HepG2 (cell line): ENCODE results near the gene GUCY1A1.

ENCODE experiments used
- MAZ ChIP-seq, 2 experiments: sonication (generic) in 1 of 2; formaldehyde crosslinking in 1 of 2; IDR thresholded peaks; 2 replicates each; pipeline versions ENCODE4 v1.5.0 to v1.6.1; 2012 to 2020; ENCODE audit warnings: low read depth in 2 of 2, mild to moderate bottlenecking in 2 of 2, borderline replicate concordance in 1 of 2, improper control_type of control experiment in 1 of 2, low read length in 1 of 2, missing genetic modification reagents in 1 of 2, moderate library complexity in 1 of 2
- POLR2AphosphoS5 ChIP-seq: IDR thresholded peaks from 2 replicates; pipeline ENCODE4 v1.6.1; 2012; ENCODE audit warnings: low read depth, low read length
- TF ChIP-seq, protein P1 (sequence below): sonication (generic); formaldehyde crosslinking; IDR thresholded peaks from 2 replicates; pipeline ENCODE4 v1.4.0; 2020; ENCODE audit warnings: missing genetic modification reagents, borderline replicate concordance

DNA sequence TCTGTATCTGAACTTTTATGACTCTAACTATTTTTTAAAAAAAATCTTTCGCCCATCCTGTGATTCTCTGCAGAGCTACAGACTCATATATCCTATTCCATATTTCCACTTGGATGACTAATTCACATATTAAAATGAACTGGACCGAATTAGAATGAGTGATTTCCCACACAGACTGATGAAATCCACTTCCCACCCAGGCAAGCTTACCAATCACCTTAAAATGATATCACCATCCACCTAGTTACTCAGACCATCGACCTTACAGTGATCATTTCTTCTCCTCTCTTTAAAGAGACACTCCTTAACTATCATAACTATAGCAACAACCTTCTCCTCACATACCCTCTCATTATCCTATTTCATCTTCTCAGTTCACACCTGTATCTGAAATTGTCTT, 58.1 kb downstream of the GUCY1A1 start:
- TF ChIP-seq POLR2AphosphoS5, result no peak
- no peak for TF ChIP-seq MAZ (IDR thresholded peaks at IDR 0.05; ENCODE audit: borderline replicate concordance, low read depth, low read length)
- TF ChIP-seq MAZ (CRISPR knock-in tag; IDR thresholded peaks at IDR 0.05; ENCODE audit: low read depth), result no peak
- TF ChIP-seq, protein P1, sequence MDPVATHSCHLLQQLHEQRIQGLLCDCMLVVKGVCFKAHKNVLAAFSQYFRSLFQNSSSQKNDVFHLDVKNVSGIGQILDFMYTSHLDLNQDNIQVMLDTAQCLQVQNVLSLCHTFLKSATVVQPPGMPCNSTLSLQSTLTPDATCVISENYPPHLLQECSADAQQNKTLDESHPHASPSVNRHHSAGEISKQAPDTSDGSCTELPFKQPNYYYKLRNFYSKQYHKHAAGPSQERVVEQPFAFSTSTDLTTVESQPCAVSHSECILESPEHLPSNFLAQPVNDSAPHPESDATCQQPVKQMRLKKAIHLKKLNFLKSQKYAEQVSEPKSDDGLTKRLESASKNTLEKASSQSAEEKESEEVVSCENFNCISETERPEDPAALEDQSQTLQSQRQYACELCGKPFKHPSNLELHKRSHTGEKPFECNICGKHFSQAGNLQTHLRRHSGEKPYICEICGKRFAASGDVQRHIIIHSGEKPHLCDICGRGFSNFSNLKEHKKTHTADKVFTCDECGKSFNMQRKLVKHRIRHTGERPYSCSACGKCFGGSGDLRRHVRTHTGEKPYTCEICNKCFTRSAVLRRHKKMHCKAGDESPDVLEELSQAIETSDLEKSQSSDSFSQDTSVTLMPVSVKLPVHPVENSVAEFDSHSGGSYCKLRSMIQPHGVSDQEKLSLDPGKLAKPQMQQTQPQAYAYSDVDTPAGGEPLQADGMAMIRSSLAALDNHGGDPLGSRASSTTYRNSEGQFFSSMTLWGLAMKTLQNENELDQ (CRISPR knock-in tag), result no peak
